WTC11 (cell line): ENCODE data around the gene LHFPL6. TPM values are rescaled to one million over a fixed set of nuclear protein-coding genes. Genes with fewer than 3 reads are reported as not detected.

ENCODE experiments used
- ATAC-seq: fragments of 200-7000 bp; cut with Tn5 transposase; 2 replicates; pipeline ENCODE4 v1.10.0; 2021; ENCODE audit warnings: mild to moderate bottlenecking, moderate library complexity
- CTCF ChIA-PET: fragments of 300-600 bp; sonication (Branson Sonifier 250); formaldehyde crosslinking; loops from one replicate; lab custom pipeline; 2021; ENCODE audit warnings: antibody characterized with exemption; lab: Charles Lee
- POLR2A ChIA-PET: fragments of 350-600 bp; sonication (Branson Sonifier 250); formaldehyde crosslinking; loops from one replicate; lab custom pipeline; 2021; ENCODE audit warnings: antibody characterized with exemption; lab: Charles Lee
- DNase-seq: peaks from one replicate; pipeline ENCODE4 v3.0.0; 2021; ENCODE audit warnings: low spot score
- H3K27ac Mint-ChIP-seq: 2 replicates; pipeline ENCODE4 v1.8.0; 2021; ENCODE audit warnings: mixed read lengths
- H3K27me3 Mint-ChIP-seq: 2 replicates; pipeline ENCODE4 v1.8.0; 2021; ENCODE audit warnings: low read depth, mild to moderate bottlenecking, moderate library complexity, mixed read lengths
- H3K36me3 Mint-ChIP-seq: 2 replicates; pipeline ENCODE4 v1.8.0; 2021; ENCODE audit warnings: mixed read lengths
- H3K4me1 Mint-ChIP-seq: 2 replicates; pipeline ENCODE4 v1.8.0; 2022; ENCODE audit warnings: mixed read lengths
- H3K4me3 Mint-ChIP-seq: 2 replicates; pipeline ENCODE4 v1.8.0; 2021; ENCODE audit warnings: mild to moderate bottlenecking, moderate library complexity, mixed read lengths
- H3K9me3 Mint-ChIP-seq: 2 replicates; pipeline ENCODE4 v1.8.0; 2021; ENCODE audit warnings: mixed read lengths
- AR ChIP-seq: fragments of 250-450 bp; sonication (Bioruptor Pico); IDR thresholded peaks from 2 replicates; pipeline ENCODE4 v1.9.0; 2021; ENCODE audit warnings: mild to moderate bottlenecking
- ARID4B ChIP-seq: sonication (generic); formaldehyde crosslinking; IDR thresholded peaks from 2 replicates; pipeline ENCODE4 v1.8.0; 2023; ENCODE audit warnings: missing genetic modification reagents, mild to moderate bottlenecking, borderline replicate concordance
- CREM ChIP-seq: sonication (generic); formaldehyde crosslinking; IDR thresholded peaks from 2 replicates; pipeline ENCODE4 v1.8.1; 2022; ENCODE audit warnings: mild to moderate bottlenecking, missing genetic modification reagents, moderate library complexity
- JUN ChIP-seq: sonication (generic); formaldehyde crosslinking; IDR thresholded peaks from 2 replicates; pipeline ENCODE4 v1.8.0; 2023; ENCODE audit warnings: mild to moderate bottlenecking, missing genetic modification reagents
- MLX ChIP-seq: sonication (generic); formaldehyde crosslinking; IDR thresholded peaks from 2 replicates; pipeline ENCODE4 v1.8.1; 2023; ENCODE audit warnings: mild to moderate bottlenecking, missing genetic modification reagents, moderate library complexity
- NR2C2 ChIP-seq: sonication (generic); formaldehyde crosslinking; IDR thresholded peaks from 2 replicates; pipeline ENCODE4 v1.8.0; 2022; ENCODE audit warnings: mild to moderate bottlenecking, missing genetic modification reagents
- NR3C1 ChIP-seq: sonication (generic); formaldehyde crosslinking; conservative IDR thresholded peaks from 2 replicates; pipeline ENCODE4 v1.8.1; 2023; ENCODE audit warnings: low read depth, mild to moderate bottlenecking, missing genetic modification reagents
- USF1 ChIP-seq: sonication (generic); formaldehyde crosslinking; IDR thresholded peaks from 2 replicates; pipeline ENCODE4 v1.8.0; 2022; ENCODE audit warnings: mild to moderate bottlenecking, missing genetic modification reagents
- ZNF317 ChIP-seq: sonication (generic); formaldehyde crosslinking; IDR thresholded peaks from 2 replicates; pipeline ENCODE4 v1.8.1; 2023; ENCODE audit warnings: low read depth, mild to moderate bottlenecking, moderate library complexity, missing genetic modification reagents, borderline replicate concordance
- ZNF416 ChIP-seq: fragments of 250-450 bp; sonication (Bioruptor Pico); IDR thresholded peaks from 2 replicates; pipeline ENCODE4 v1.9.0; 2021; ENCODE audit warnings: mild to moderate bottlenecking, inconsistent platforms
- total RNA-seq: library from RNA; stranded (reverse); gene quantifications from 3 replicates; pipeline ENCODE4 v1.2.3, GENCODE V29; 2021
- TF ChIP-seq, protein P1 (sequence below): fragments of 250-450 bp; sonication (Bioruptor Pico); conservative IDR thresholded peaks from 2 replicates; pipeline ENCODE4 v1.9.0; 2021; ENCODE audit warnings: mild to moderate bottlenecking
- TF ChIP-seq, protein P2 (sequence below): sonication (generic); formaldehyde crosslinking; IDR thresholded peaks from 2 replicates; pipeline ENCODE4 v1.8.0; 2022; ENCODE audit warnings: mild to moderate bottlenecking, missing genetic modification reagents

LHFPL6 gene
- total RNA-seq, 1 experiment from 2014 or later = 4.5 TPM

DNA sequence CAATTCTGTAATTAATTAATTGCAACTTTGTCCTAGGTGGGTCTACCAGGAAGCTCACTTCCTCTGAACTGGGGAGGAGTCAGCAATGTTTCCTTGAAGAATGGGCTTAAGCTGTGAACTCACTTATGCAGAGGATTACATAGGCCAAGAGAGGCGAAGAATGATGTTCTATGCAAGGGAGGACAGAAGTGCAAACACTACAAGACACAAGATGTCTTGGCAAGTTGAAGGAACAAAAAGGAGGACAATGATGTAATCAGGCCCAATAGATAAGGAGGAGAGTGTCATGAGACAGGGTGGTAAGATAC lies 275.9 kb downstream of the LHFPL6 start:
- H3K4me1 Mint-ChIP-seq = peaks cover 38% of the 10 kb centered on the region
- TF ChIP-seq, protein P1, sequence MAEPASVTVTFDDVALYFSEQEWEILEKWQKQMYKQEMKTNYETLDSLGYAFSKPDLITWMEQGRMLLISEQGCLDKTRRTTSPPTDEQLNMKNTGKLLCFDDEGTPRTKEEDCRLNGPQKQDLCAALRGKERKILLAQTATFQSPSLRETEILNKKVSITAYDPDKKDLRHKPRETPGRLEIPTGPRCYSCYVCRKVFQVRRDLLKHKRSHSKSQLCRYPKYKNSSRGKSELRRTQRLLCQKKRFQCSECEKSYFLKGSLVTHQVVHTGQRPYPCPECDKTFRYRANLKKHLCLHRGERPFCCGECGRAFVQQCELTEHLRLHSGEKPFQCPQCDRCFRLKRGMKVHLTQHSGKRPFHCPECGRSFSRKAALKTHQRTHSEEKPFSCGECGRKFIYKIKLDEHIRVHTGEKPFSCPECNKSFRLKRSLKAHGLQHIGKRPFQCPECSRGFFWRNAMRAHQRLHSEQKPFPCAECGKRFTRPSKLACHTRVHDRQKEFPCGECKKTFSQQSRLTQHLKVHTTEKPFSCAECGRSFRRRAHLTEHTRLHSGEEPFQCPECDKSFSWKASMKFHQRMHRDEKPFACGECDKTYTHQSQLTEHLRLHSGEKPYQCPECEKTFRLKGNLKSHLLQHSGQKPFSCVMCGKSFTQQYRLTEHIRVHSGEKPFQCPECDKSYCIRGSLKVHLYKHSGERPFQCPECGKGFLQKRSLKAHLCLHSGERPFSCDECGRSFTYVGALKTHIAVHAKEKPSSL (CRISPR knock-in tag) = no peak
- no peak for TF ChIP-seq ZNF317 (CRISPR knock-in tag)
- TF ChIP-seq USF1 (CRISPR knock-in tag) = no peak
- TF ChIP-seq AR (CRISPR knock-in tag) = no peak
- no peak for TF ChIP-seq ARID4B (CRISPR knock-in tag)
- peaks cover 11% of the 10 kb centered on the region for H3K36me3 Mint-ChIP-seq
- H3K27ac Mint-ChIP-seq = no peak overlapping the region
- no peak overlapping the region for H3K4me3 Mint-ChIP-seq
- H3K27me3 Mint-ChIP-seq = peaks cover 20% of the 10 kb centered on the region
- no peak for DNase-seq
- peaks cover 18% of the 10 kb centered on the region for H3K9me3 Mint-ChIP-seq
- ChIA-PET POLR2A (no interaction called here), CTCF (no interaction called here)
- ATAC-seq = no peak

DNA sequence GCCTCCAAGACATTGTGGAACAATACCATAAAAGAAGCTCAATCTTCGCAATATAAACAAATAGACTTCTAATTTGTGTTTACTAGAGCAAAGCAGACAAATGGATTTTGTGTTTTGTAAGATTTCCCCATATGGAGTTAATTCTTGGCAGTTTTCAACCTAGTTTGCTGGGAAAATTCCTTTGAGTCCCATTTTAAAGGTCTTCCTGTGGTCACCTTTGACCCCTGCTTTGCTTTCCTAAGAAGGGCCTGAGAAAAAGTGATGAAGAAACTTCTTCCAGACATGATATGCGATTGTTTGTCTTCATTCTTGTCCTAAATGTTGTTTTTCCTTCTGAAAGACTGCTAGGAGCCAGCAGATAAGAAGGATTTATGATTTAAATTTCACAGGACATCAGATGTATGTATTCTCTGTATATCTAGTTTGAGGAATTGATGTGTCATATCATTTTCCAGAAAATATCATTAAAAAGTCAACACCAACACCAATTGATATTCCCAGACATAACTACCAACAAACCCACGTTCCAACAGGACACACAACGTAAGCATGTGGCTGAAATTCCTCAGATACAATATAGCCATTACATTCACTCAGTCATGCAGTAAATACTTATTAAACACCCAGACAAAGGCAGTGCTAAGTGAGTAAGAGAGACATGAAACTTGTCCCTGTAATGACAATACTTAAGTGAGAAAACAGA lies 276.4 kb downstream of the LHFPL6 start:
- DNase-seq (no peak), ATAC-seq (no peak)
- Mint-ChIP-seq H3K4me1 (peaks cover 38% of the 10 kb centered on the region), H3K27ac (no peak overlapping the region), H3K4me3 (no peak overlapping the region), H3K36me3 (peaks cover 11% of the 10 kb centered on the region), H3K9me3 (peaks cover 18% of the 10 kb centered on the region), H3K27me3 (peaks cover 20% of the 10 kb centered on the region)
- POLR2A ChIA-PET = no interaction called here
- CTCF ChIA-PET = no interaction called here
- TF ChIP-seq, protein P1 (CRISPR knock-in tag) = no peak
- TF ChIP-seq NR2C2 (CRISPR knock-in tag) (no peak), MLX (CRISPR knock-in tag) (no peak), NR3C1 (CRISPR knock-in tag) (no peak), JUN (no peak), ZNF416 (CRISPR knock-in tag) (no peak), CREM (no peak)
- TF ChIP-seq, protein P2, sequence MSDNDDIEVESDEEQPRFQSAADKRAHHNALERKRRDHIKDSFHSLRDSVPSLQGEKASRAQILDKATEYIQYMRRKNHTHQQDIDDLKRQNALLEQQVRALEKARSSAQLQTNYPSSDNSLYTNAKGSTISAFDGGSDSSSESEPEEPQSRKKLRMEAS = no peak
